SK-N-SH (cell line): ENCODE results near the gene WDR7. TPM values are rescaled to one million over a fixed set of nuclear protein-coding genes. Genes with fewer than 3 reads are reported as not detected.
A peak's percentile ranks its signal among the peaks of the same experiment; 100 is the strongest.

Experiments
- CTCF ChIA-PET: fragments of 300-600, 350-600 bp; formaldehyde crosslinking; extraction: SDS; loops from one replicate; lab custom pipeline; 2021; lab: Yijun Ruan, JAX
- POLR2A ChIA-PET: fragments of 350-600 bp; sonication (Branson Sonifier 250); formaldehyde crosslinking; extraction: SDS; loops from one replicate; lab custom pipeline; 2020; ENCODE audit warnings: antibody characterized with exemption, inconsistent platforms; lab: Yijun Ruan, JAX
- DNase-seq: peaks from one replicate; pipeline ENCODE4 v3.0.0; 2012
- H2AFZ ChIP-seq: fragments of 200-600 bp; sonication (generic); 2 replicates; pipeline ENCODE4 v1.8.1; 2016; ENCODE audit warnings: antibody characterized with exemption, mild to moderate bottlenecking, low read depth
- H3F3A ChIP-seq: fragments of 200-600 bp; sonication (generic); replicated peaks from 2 replicates; pipeline ENCODE3; 2016; ENCODE audit warnings: antibody characterized with exemption, mild to moderate bottlenecking; ENCODE audit not compliant: insufficient read depth
- H3K27ac ChIP-seq, 2 experiments: fragments of 200-500 bp in 1 of 2; fragments of 200-600 bp in 1 of 2; sonication (Bioruptor generic) in 1 of 2; sonication (generic), shearing (Covaris generic) in 1 of 2; 2 replicates each; pipeline versions ENCODE4 v1.5.1 to v1.6.1; 2014 to 2016; ENCODE audit warnings: low read depth in 2 of 2, inconsistent platforms in 1 of 2, low read length in 1 of 2, mild to moderate bottlenecking in 1 of 2, mixed read lengths in 1 of 2
- H3K27me3 ChIP-seq: fragments of 200-600 bp; sonication (generic), shearing (Covaris generic); 2 replicates; pipeline ENCODE4 v1.6.1; 2016; ENCODE audit warnings: mixed run types; ENCODE audit not compliant: insufficient read depth
- H3K36me3 ChIP-seq, 2 experiments: fragments of 200-500 bp in 1 of 2; fragments of 200-600 bp in 1 of 2; sonication (Bioruptor generic) in 1 of 2; sonication (generic) in 1 of 2; replicated peaks in 1 of 2; 2 replicates each; pipeline versions ENCODE3 to v1.5.1; 2014 to 2016; ENCODE audit warnings: low read length in 1 of 2, mild to moderate bottlenecking in 1 of 2; ENCODE audit not compliant: insufficient read depth in 2 of 2, control insufficient read depth in 1 of 2
- H3K4me1 ChIP-seq, 2 experiments: fragments of 200-500 bp in 1 of 2; fragments of 200-600 bp in 1 of 2; sonication (Bioruptor generic) in 1 of 2; sonication (generic), shearing (Covaris generic) in 1 of 2; 2 replicates each; pipeline versions ENCODE4 v1.5.1 to v1.6.1; 2014 to 2016; ENCODE audit warnings: low read depth in 1 of 2, low read length in 1 of 2, mixed run types in 1 of 2; ENCODE audit not compliant: insufficient read depth in 2 of 2, control insufficient read depth in 1 of 2
- H3K4me2 ChIP-seq: fragments of 200-600 bp; sonication (generic), shearing (Covaris generic); 2 replicates; pipeline ENCODE4 v1.6.1; 2017; ENCODE audit warnings: mixed run types
- H3K4me3 ChIP-seq, 2 experiments: fragments of 200-500 bp in 1 of 2; fragments of 200-600 bp in 1 of 2; sonication (Bioruptor generic) in 1 of 2; sonication (generic), shearing (Covaris generic) in 1 of 2; 2 replicates each; pipeline versions ENCODE4 v1.5.1 to v1.8.1; 2014 to 2016; ENCODE audit warnings: low read depth in 2 of 2, inconsistent platforms in 1 of 2, low read length in 1 of 2, mild to moderate bottlenecking in 1 of 2, mixed read lengths in 1 of 2, moderate library complexity in 1 of 2
- H3K79me2 ChIP-seq: fragments of 200-600 bp; sonication (generic); 2 replicates; pipeline ENCODE4 v1.8.1; 2017; ENCODE audit warnings: mild to moderate bottlenecking; ENCODE audit not compliant: insufficient read depth
- H3K9ac ChIP-seq: fragments of 200-600 bp; sonication (generic); 2 replicates; pipeline ENCODE4 v1.6.1; 2017; ENCODE audit warnings: mixed run types
- H3K9me2 ChIP-seq: fragments of 200-600 bp; sonication (generic); 2 replicates; pipeline ENCODE4 v1.6.1; 2017; ENCODE audit warnings: mixed run types
- H3K9me3 ChIP-seq: fragments of 200-600 bp; sonication (generic); 2 replicates; pipeline ENCODE4 v1.6.1; 2017; ENCODE audit warnings: mixed run types, mild to moderate bottlenecking, moderate library complexity
- H4K20me1 ChIP-seq: fragments of 200-600 bp; sonication (generic); 2 replicates; pipeline ENCODE4 v1.6.1; 2017; ENCODE audit warnings: mild to moderate bottlenecking, mixed run types; ENCODE audit not compliant: insufficient read depth
- ELF1 ChIP-seq: IDR thresholded peaks from 2 replicates; pipeline ENCODE4 v1.4.0; 2012
- JUND ChIP-seq: IDR thresholded peaks from 2 replicates; pipeline ENCODE4 v1.4.0; 2012
- MAX ChIP-seq: IDR thresholded peaks from 2 replicates; pipeline ENCODE4 v1.4.0; 2012; ENCODE audit warnings: low read depth
- MXI1 ChIP-seq: IDR thresholded peaks from 2 replicates; pipeline ENCODE4 v1.6.1; 2012; ENCODE audit warnings: mild to moderate bottlenecking, low read depth, low read length, improper control_type of control experiment
- NFIC ChIP-seq: IDR thresholded peaks from 2 replicates; pipeline ENCODE4 v1.4.0; 2012; ENCODE audit warnings: borderline replicate concordance
- NRF1 ChIP-seq: IDR thresholded peaks from 2 replicates; pipeline ENCODE4 v1.6.1; 2012; ENCODE audit warnings: low read depth, mild to moderate bottlenecking, low read length
- RAD21 ChIP-seq: IDR thresholded peaks from 2 replicates; pipeline ENCODE4 v1.6.1; 2012; ENCODE audit warnings: mild to moderate bottlenecking, low read length
- RCOR1 ChIP-seq: fragments of 150-350 bp; IDR thresholded peaks from 2 replicates; pipeline ENCODE4 v1.6.1; 2017; ENCODE audit warnings: antibody characterized with exemption, low read length
- RXRA ChIP-seq: IDR thresholded peaks from 2 replicates; pipeline ENCODE4 v1.4.0; 2012; ENCODE audit warnings: low read depth, mild to moderate bottlenecking, borderline replicate concordance
- SIN3A ChIP-seq: IDR thresholded peaks from 2 replicates; pipeline ENCODE4 v1.6.1; 2012; ENCODE audit warnings: low read depth, mild to moderate bottlenecking, low read length, moderate library complexity, borderline replicate concordance
- TAF1 ChIP-seq: IDR thresholded peaks from 2 replicates; pipeline ENCODE4 v1.6.1; 2012; ENCODE audit warnings: low read depth, mild to moderate bottlenecking, low read length, moderate library complexity, borderline replicate concordance
- USF1 ChIP-seq: IDR thresholded peaks from 2 replicates; pipeline ENCODE4 v1.4.0; 2012; ENCODE audit warnings: low read depth, borderline replicate concordance
- USF2 ChIP-seq: fragments of 150-350 bp; IDR thresholded peaks from 2 replicates; pipeline ENCODE4 v1.6.1; 2017; ENCODE audit warnings: antibody characterized with exemption, low read length, low read depth, borderline replicate concordance
- WGBS: methylation state at CpG from one replicate; pipeline ENCODE4 v1.1.6; 2017; ENCODE audit warnings: low lambda C conversion rate; 5-methylcytosine and 5-hydroxymethylcytosine counted together
- polyA plus RNA-seq, 3 experiments: library from polyadenylated mRNA; depleted of rRNA; stranded (reverse); fragments of >200 nt; gene quantifications; 2 replicates each; pipeline ENCODE4 v1.2.3, GENCODE V29; 2012

Gene WDR7
- polyA plus RNA-seq, 1 of the 3 experiments (the other 2 are of a cell fraction): 4.1 TPM

- Histone ChIP-seq H4K20me1 (no peaks in the 10 kb centered on the region), H3K9ac (no peak overlapping the region), H3K27ac (no peak overlapping the region), H2AFZ (no peak overlapping the region), H3K36me3 (no peaks in the 10 kb centered on the region), H3K9me2 (no peaks in the 10 kb centered on the region), H3K4me1 (no peaks in the 10 kb centered on the region; a peak in 1 of 4 replicates), H3K79me2 (no peaks in the 10 kb centered on the region), H3F3A (peaks cover 5% of the 10 kb centered on the region), H3K4me2 (no peak overlapping the region), H3K4me3 (no peak overlapping the region), H3K9me3 (no peaks in the 10 kb centered on the region), H3K27me3 (no peaks in the 10 kb centered on the region)
- TF ChIP-seq RCOR1 (no peak), MXI1 (no peak), ELF1 (no peak), USF1 (no peak), RAD21 (no peak), NRF1 (no peak)
- no peak for DNase-seq
- CTCF ChIA-PET: interaction anchor here (1.1 kb wide), 1 partner anchor 15 kb away, joined by 3 read pairs; no protein-coding TSS in a partner anchor
- 36% methylated on average over 1 of the region's 1 CpG for WGBS
- POLR2A ChIA-PET: no interaction called here
Observed at GRCh38 chr18:56795381-56795780, 144.2 kb downstream of the WDR7 start.

- Histone ChIP-seq H3F3A (peaks cover 5% of the 10 kb centered on the region), H3K79me2 (no peaks in the 10 kb centered on the region), H3K36me3 (no peaks in the 10 kb centered on the region), H3K4me3 (no peak overlapping the region), H3K4me2 (no peak overlapping the region; the same call in 1 of the 2 replicates), H3K27me3 (no peaks in the 10 kb centered on the region), H3K9ac (no peak overlapping the region), H3K27ac (peak overlapping the region in 1 of 2 experiments; percentile 29; a peak in 1 of 4 replicates), H3K9me2 (no peaks in the 10 kb centered on the region), H4K20me1 (no peaks in the 10 kb centered on the region), H3K4me1 (no peaks in the 10 kb centered on the region; a peak in 1 of 4 replicates), H3K9me3 (0 out of 2 replicates have a peak, but pooled peaks cover 7% of the 10 kb centered on the region), H2AFZ (no peak overlapping the region)
- no peak for DNase-seq
- ChIA-PET POLR2A (no interaction called here), CTCF (no interaction called here)
- no peak for TF ChIP-seq RAD21
- no peak for TF ChIP-seq MXI1
- no peak for TF ChIP-seq SIN3A
- TF ChIP-seq TAF1: no peak
- no peak for TF ChIP-seq RXRA
- TF ChIP-seq MAX: no peak
- no peak for TF ChIP-seq NRF1
- WGBS: 35% methylated on average over 2 of the region's 2 CpGs
Observed at GRCh38 chr18:56799756-56800155, 148.6 kb downstream of the WDR7 start.

- no peak overlapping the region for H3K4me2 ChIP-seq
- H3K4me3 ChIP-seq: no peak overlapping the region
- H3K36me3 ChIP-seq: no peaks in the 10 kb centered on the region
- peaks cover 0 to 3% of the 10 kb centered on the region in 2 experiments; a peak in 2 of 4 replicates for H3K4me1 ChIP-seq
- H3F3A ChIP-seq: peaks cover 5% of the 10 kb centered on the region
- H3K9ac ChIP-seq: no peak overlapping the region
- H3K27ac ChIP-seq: no peak overlapping the region
- 93% methylated on average over 1 of the region's 1 CpG for WGBS
- H2AFZ ChIP-seq: no peak overlapping the region
- ChIA-PET POLR2A (no interaction called here), CTCF (interaction anchor here (0.6 kb wide), 1 partner anchor 155 kb away, joined by 3 read pairs; no protein-coding TSS in a partner anchor)
- no peak for DNase-seq
- H3K9me2 ChIP-seq: no peaks in the 10 kb centered on the region
- 0 out of 2 replicates have a peak, but pooled peaks cover 7% of the 10 kb centered on the region for H3K9me3 ChIP-seq
- H3K79me2 ChIP-seq: no peaks in the 10 kb centered on the region
- no peaks in the 10 kb centered on the region for H4K20me1 ChIP-seq
- TF ChIP-seq NFIC (no peak), NRF1 (no peak), RAD21 (no peak), SIN3A (no peak), JUND (no peak), USF2 (no peak), ELF1 (no peak)
- TF ChIP-seq, all 33 proteins: peak for 0
- H3K27me3 ChIP-seq: no peaks in the 10 kb centered on the region
Observed at GRCh38 chr18:56803051-56803450, 151.9 kb downstream of the WDR7 start.
